HepG2 (cell line): ENCODE measurements around the gene PGA4. TPM values are rescaled to one million over a fixed set of nuclear protein-coding genes. Genes with fewer than 3 reads are reported as not detected.

Experiments
- CCAR2 ChIP-seq: fragments of 200-400 bp; formaldehyde crosslinking; optimal IDR thresholded peaks from 2 replicates; pipeline ENCODE3; 2018; ENCODE audit warnings: low read depth, mild to moderate bottlenecking, low read length, moderate library complexity
- CEBPG ChIP-seq: IDR thresholded peaks from 2 replicates; pipeline ENCODE4 v1.6.1; 2016
- HHEX ChIP-seq: IDR thresholded peaks from 2 replicates; pipeline ENCODE4 v1.6.1; 2016; ENCODE audit warnings: control low read depth
- HNF1B ChIP-seq: sonication (generic); formaldehyde crosslinking; IDR thresholded peaks from 2 replicates; pipeline ENCODE4 v1.5.1; 2020; ENCODE audit warnings: mild to moderate bottlenecking, moderate library complexity, missing genetic modification reagents
- MIER3 ChIP-seq: IDR thresholded peaks from 2 replicates; pipeline ENCODE4 v1.6.1; 2016; ENCODE audit warnings: missing compliant biosample characterization, borderline replicate concordance
- MTF2 ChIP-seq: sonication (generic); formaldehyde crosslinking; IDR thresholded peaks from 2 replicates; pipeline ENCODE4 v1.5.0; 2020; ENCODE audit warnings: missing genetic modification reagents, borderline replicate concordance
- MZF1 ChIP-seq: sonication (generic); formaldehyde crosslinking; IDR thresholded peaks from 2 replicates; pipeline ENCODE4 v1.8.1; 2023; ENCODE audit warnings: mild to moderate bottlenecking, missing genetic modification reagents, borderline replicate concordance
- NFE2L2 ChIP-seq: fragments of 150-350 bp; IDR thresholded peaks from 2 replicates; pipeline ENCODE4 v1.6.1; 2014; ENCODE audit warnings: low read length
- NRL ChIP-seq: sonication (generic); formaldehyde crosslinking; IDR thresholded peaks from 2 replicates; pipeline ENCODE4 v1.5.0; 2020; ENCODE audit warnings: missing genetic modification reagents, mild to moderate bottlenecking, moderate library complexity, borderline replicate concordance
- REL ChIP-seq: sonication (generic); formaldehyde crosslinking; conservative IDR thresholded peaks from 2 replicates; pipeline ENCODE4 v1.8.0; 2022; ENCODE audit warnings: mild to moderate bottlenecking, missing genetic modification reagents, moderate library complexity
- SOX6 ChIP-seq, 2 experiments: fragments of 450-650 bp in 1 of 2; sonication (generic) in 1 of 2; formaldehyde crosslinking in 1 of 2; IDR thresholded peaks; 2 replicates each; pipeline versions ENCODE4 v1.4.0 to v1.6.1; 2017 to 2020; ENCODE audit warnings: antibody characterized with exemption in 1 of 2, mild to moderate bottlenecking in 1 of 2, missing genetic modification reagents in 1 of 2
- SP4 ChIP-seq: sonication (generic); formaldehyde crosslinking; IDR thresholded peaks from 2 replicates; pipeline ENCODE4 v1.8.1; 2023; ENCODE audit warnings: mild to moderate bottlenecking, missing genetic modification reagents
- SRSF1 ChIP-seq: fragments of 200-400 bp; formaldehyde crosslinking; optimal IDR thresholded peaks from 2 replicates; pipeline ENCODE3; 2017; ENCODE audit warnings: mild to moderate bottlenecking, low read depth, low read length, moderate library complexity
- STAT5B ChIP-seq: sonication (generic); formaldehyde crosslinking; IDR thresholded peaks from 2 replicates; pipeline ENCODE4 v1.4.0; 2020; ENCODE audit warnings: missing genetic modification reagents
- ZBTB40 ChIP-seq, 2 experiments: fragments of 450-650 bp in 1 of 2; sonication (generic) in 1 of 2; formaldehyde crosslinking in 1 of 2; IDR thresholded peaks; 2 replicates each; pipeline versions ENCODE4 v1.6.1 to v1.8.0; 2016 to 2022; ENCODE audit warnings: antibody characterized with exemption in 1 of 2, mild to moderate bottlenecking in 1 of 2, missing genetic modification reagents in 1 of 2
- ZFYVE20 ChIP-seq: sonication (generic); formaldehyde crosslinking; IDR thresholded peaks from 2 replicates; pipeline ENCODE4 v1.8.0; 2023; ENCODE audit warnings: low read depth, mild to moderate bottlenecking, moderate library complexity, missing genetic modification reagents, borderline replicate concordance
- ZNF124 ChIP-seq: sonication (generic); formaldehyde crosslinking; IDR thresholded peaks from 2 replicates; pipeline ENCODE4 v1.4.0; 2020; ENCODE audit warnings: missing genetic modification reagents
- ZNF230 ChIP-seq: sonication (generic); formaldehyde crosslinking; IDR thresholded peaks from 2 replicates; pipeline ENCODE4 v1.4.0; 2020; ENCODE audit warnings: mild to moderate bottlenecking, missing genetic modification reagents
- ZNF441 ChIP-seq: sonication (generic); formaldehyde crosslinking; IDR thresholded peaks from 2 replicates; pipeline ENCODE4 v1.7.0; 2021; ENCODE audit warnings: missing genetic modification reagents, borderline replicate concordance
- ZNF546 ChIP-seq: sonication (generic); formaldehyde crosslinking; conservative IDR thresholded peaks from 2 replicates; pipeline ENCODE4 v1.8.1; 2023; ENCODE audit warnings: mild to moderate bottlenecking, missing genetic modification reagents
- ZNF674 ChIP-seq: sonication (generic); formaldehyde crosslinking; IDR thresholded peaks from 2 replicates; pipeline ENCODE4 v1.5.0; 2020; ENCODE audit warnings: low read depth, mild to moderate bottlenecking, missing genetic modification reagents
- polyA plus RNA-seq, 8 experiments: library from polyadenylated mRNA; depleted of rRNA in 3 of 8; stranded (reverse) in 7 of 8; unstranded in 1 of 8; fragments of >200 nt; fragmentation: Illumina TruSeq in 4 of 8; extraction: Trizol in 4 of 8; gene quantifications; 2 replicates each; pipeline versions ENCODE4 v1.2.1 to v1.2.3, GENCODE V29; 2011 to 2016; ENCODE audit warnings: low read depth in 4 of 8, missing spikeins in 1 of 8, mixed read lengths in 1 of 8; ENCODE audit not compliant: insufficient read depth in 1 of 8
- total RNA-seq, 5 experiments: library from RNA; depleted of rRNA; stranded (reverse); fragments of >200 nt; fragmentation: Illumina TruSeq; extraction: Trizol; gene quantifications; 2 replicates each; pipeline ENCODE4 v1.2.3, GENCODE V29; 2016; ENCODE audit warnings: low read depth in 1 of 5

The PGA4 gene
- total and polyA plus RNA-seq, 2 of the 13 experiments (the other 11 are each of a cell fraction or from before 2014, with no cell fraction given), result not detected

- TF ChIP-seq ZBTB40 (IDR thresholded peaks at IDR 0.05) (no peak), ZBTB40 (CRISPR knock-in tag; IDR thresholded peaks at IDR 0.05) (peak; percentile 21; the same call in 1 of the 2 replicates), ZNF124 (CRISPR knock-in tag) (no peak), ZNF441 (CRISPR knock-in tag) (peak; percentile 43; the same call in 1 of the 2 replicates), SOX6 (IDR thresholded peaks at IDR 0.05) (no peak), SOX6 (CRISPR knock-in tag; IDR thresholded peaks at IDR 0.05) (peak; percentile 40; the same call in 1 of the 2 replicates), NRL (no peak; the same call in 1 of the 2 replicates), ZNF674 (no peak), MZF1 (peak; percentile 21; the same call in 1 of the 2 replicates), ZNF230 (no peak), MTF2 (CRISPR knock-in tag) (no peak), MIER3 (CRISPR knock-in tag) (peak; percentile 46; the same call in 1 of the 2 replicates), CEBPG (CRISPR knock-in tag) (no peak), SP4 (CRISPR knock-in tag) (0 out of 2 replicates have a peak, but pooled peaks have one; percentile 42), CCAR2 (no peak), NFE2L2 (no peak), HNF1B (CRISPR knock-in tag) (no peak), STAT5B (CRISPR knock-in tag) (no peak), HHEX (CRISPR knock-in tag) (no peak), REL (no peak), SRSF1 (no peak), ZFYVE20 (CRISPR knock-in tag) (no peak), ZNF546 (CRISPR knock-in tag) (no peak)
Observed at GRCh38 chr11:61267437-61267841, 45.3 kb downstream of the PGA4 start (continued).
